HG02678 (cell line): ENCODE results near the gene DMGDH.

Experiments
- ATAC-seq: cut with Tn5 transposase; IDR thresholded peaks from one replicate; pipeline ENCODE4 v1.9.1; 2021; ENCODE audit warnings: mild to moderate bottlenecking, moderate library complexity; ENCODE audit not compliant: unreplicated experiment

Gene DMGDH

GRCh38 chr5:79069488-79070349 is at the start of gene DMGDH, which contains the start of gene BHMT2:
DMGDH (minus strand) TSS chr5:79069674; CDS start chr5:79069620, 54 bp downstream.
BHMT2 (plus strand) TSS chr5:79069767; CDS start chr5:79069783, 16 bp downstream.
- no peak for ATAC-seq

GRCh38 chr5:79112703-79113058 is 43.2 kb upstream of the DMGDH start:
- no peak for ATAC-seq

GRCh38 chr5:79111960-79112702 is 42.7 kb upstream of the DMGDH start:
- ATAC-seq: no peak

GRCh38 chr5:79111387-79111959 is 42.0 kb upstream of the DMGDH start, which contains the start of gene BHMT:
BHMT (plus strand) TSS chr5:79111809; CDS start chr5:79111886, 77 bp downstream.
- ATAC-seq: no peak

GRCh38 chr5:79109527-79110492 is 40.3 kb upstream of the DMGDH start:
- no peak for ATAC-seq

- ATAC-seq: no peak
Observed at GRCh38 chr5:79108792-79109191, 39.3 kb upstream of the DMGDH start.

GRCh38 chr5:79108086-79108485 is 38.6 kb upstream of the DMGDH start:
- no peak for ATAC-seq

GRCh38 chr5:79107020-79107796 is 37.7 kb upstream of the DMGDH start:
- ATAC-seq: no peak

GRCh38 chr5:79105868-79106267 is 36.4 kb upstream of the DMGDH start:
- no peak for ATAC-seq

GRCh38 chr5:79093762-79094161 is 24.3 kb upstream of the DMGDH start:
- ATAC-seq: no peak

- no peak for ATAC-seq
Observed at GRCh38 chr5:79091064-79091463, 21.6 kb upstream of the DMGDH start.

- ATAC-seq: no peak
Observed at GRCh38 chr5:79088507-79088906, 19.0 kb upstream of the DMGDH start.

- ATAC-seq: no peak
Observed at GRCh38 chr5:79086116-79086515, 16.6 kb upstream of the DMGDH start.

- no peak for ATAC-seq
Observed at GRCh38 chr5:79081779-79082178, 12.3 kb upstream of the DMGDH start.

- ATAC-seq: no peak
Observed at GRCh38 chr5:79080804-79081203, 11.3 kb upstream of the DMGDH start.

- ATAC-seq: no peak
Observed at GRCh38 chr5:79077680-79078365, 8.3 kb upstream of the DMGDH start.

GRCh38 chr5:79076819-79077218 is 7.3 kb upstream of the DMGDH start:
- no peak for ATAC-seq

- ATAC-seq: no peak
Observed at GRCh38 chr5:79075646-79076426, 6.4 kb upstream of the DMGDH start.
